Glutamatergic neuron (in vitro differentiated cells): Measurements from ENCODE around the gene TBL1XR1. TPM values are rescaled to one million over a fixed set of nuclear protein-coding genes. Genes with fewer than 3 reads are reported as not detected.

Source experiments
- DNase-seq: peaks from one replicate; pipeline ENCODE4 v3.0.0; 2022
- H3K27ac Mint-ChIP-seq: one replicate; pipeline ENCODE4 v1.8.0; 2020; ENCODE audit warnings: mild to moderate bottlenecking, mixed read lengths, inconsistent platforms; ENCODE audit not compliant: unreplicated experiment
- H3K27me3 Mint-ChIP-seq: one replicate; pipeline ENCODE4 v1.8.0; 2020; ENCODE audit warnings: mild to moderate bottlenecking, moderate library complexity, mixed read lengths, inconsistent platforms; ENCODE audit not compliant: unreplicated experiment
- H3K36me3 Mint-ChIP-seq: one replicate; pipeline ENCODE4 v1.8.0; 2020; ENCODE audit warnings: mild to moderate bottlenecking, mixed read lengths, inconsistent platforms; ENCODE audit not compliant: unreplicated experiment
- H3K4me1 Mint-ChIP-seq: one replicate; pipeline ENCODE4 v1.8.0; 2020; ENCODE audit warnings: mild to moderate bottlenecking, low read depth, mixed read lengths, inconsistent platforms; ENCODE audit not compliant: unreplicated experiment
- H3K4me3 Mint-ChIP-seq: one replicate; pipeline ENCODE4 v1.8.0; 2020; ENCODE audit warnings: mild to moderate bottlenecking, mixed read lengths, inconsistent platforms; ENCODE audit not compliant: unreplicated experiment
- H3K9me3 Mint-ChIP-seq: one replicate; pipeline ENCODE4 v1.8.0; 2020; ENCODE audit warnings: mild to moderate bottlenecking, moderate library complexity, mixed read lengths, inconsistent platforms; ENCODE audit not compliant: unreplicated experiment
- CTCF ChIP-seq: fragments of 200-600 bp; sonication (generic); IDR thresholded peaks from one replicate; pipeline ENCODE4 v1.5.0; 2021; ENCODE audit not compliant: partially characterized antibody, unreplicated experiment
- total RNA-seq: library from RNA; stranded (reverse); fragmentation: NEBNext Ultra II Directional; extraction: Animal tissue kit (Norgen Biotek cat#: 25700); gene quantifications from one replicate; pipeline ENCODE4 v1.2.1, GENCODE V29; 2021; ENCODE audit not compliant: unreplicated experiment

The TBL1XR1 gene
- total RNA-seq, 1 donor from 2014 or later: 101 TPM

- Mint-ChIP-seq H3K4me3 (no peak overlapping the region), H3K27ac (no peak overlapping the region)
Observed at GRCh38 chr3:177065285-177066033, 131.8 kb downstream of the TBL1XR1 start.

GRCh38 chr3:177062052-177062732, 135.1 kb downstream of the TBL1XR1 start:
- DNase-seq: no peak
- H3K4me3 Mint-ChIP-seq: no peak overlapping the region
- no peaks in the 10 kb centered on the region for H3K27me3 Mint-ChIP-seq
- H3K36me3 Mint-ChIP-seq: no peaks in the 10 kb centered on the region
- H3K27ac Mint-ChIP-seq: no peak overlapping the region
- peaks cover 2% of the 10 kb centered on the region for H3K9me3 Mint-ChIP-seq
- no peak for TF ChIP-seq CTCF
- peaks cover 17% of the 10 kb centered on the region for H3K4me1 Mint-ChIP-seq

More at GRCh38 chr3:177065285-177066033, 131.8 kb downstream of the TBL1XR1 start:
- TF ChIP-seq CTCF: no peak
- peaks cover 17% of the 10 kb centered on the region for H3K4me1 Mint-ChIP-seq
- no peaks in the 10 kb centered on the region for H3K27me3 Mint-ChIP-seq
- DNase-seq: no peak
- H3K36me3 Mint-ChIP-seq: no peaks in the 10 kb centered on the region
- peaks cover 2% of the 10 kb centered on the region for H3K9me3 Mint-ChIP-seq

- Mint-ChIP-seq H3K27ac (no peak overlapping the region), H3K4me1 (peaks cover 14% of the 10 kb centered on the region), H3K36me3 (no peaks in the 10 kb centered on the region), H3K4me3 (no peak overlapping the region), H3K27me3 (no peaks in the 10 kb centered on the region), H3K9me3 (peaks cover 2% of the 10 kb centered on the region)
- no peak for TF ChIP-seq CTCF
- no peak for DNase-seq
Observed at GRCh38 chr3:177061369-177061768, 135.9 kb downstream of the TBL1XR1 start.

- H3K9me3 Mint-ChIP-seq: peaks cover 2% of the 10 kb centered on the region
- peaks cover 12% of the 10 kb centered on the region for H3K4me1 Mint-ChIP-seq
- no peak overlapping the region for H3K4me3 Mint-ChIP-seq
- no peaks in the 10 kb centered on the region for H3K27me3 Mint-ChIP-seq
- DNase-seq: no peak
- H3K27ac Mint-ChIP-seq: no peak overlapping the region
- no peak for TF ChIP-seq CTCF
- H3K36me3 Mint-ChIP-seq: no peaks in the 10 kb centered on the region
Observed at GRCh38 chr3:177060492-177060891, 136.8 kb downstream of the TBL1XR1 start.

- Mint-ChIP-seq H3K9me3 (peaks cover 2% of the 10 kb centered on the region), H3K27ac (no peak overlapping the region), H3K27me3 (no peaks in the 10 kb centered on the region), H3K36me3 (no peaks in the 10 kb centered on the region), H3K4me3 (no peak overlapping the region), H3K4me1 (peaks cover 6% of the 10 kb centered on the region)
- no peak for DNase-seq
- TF ChIP-seq CTCF: no peak
Observed at GRCh38 chr3:177058648-177059047, 138.6 kb downstream of the TBL1XR1 start.
